Stimulated activated naive CD8-positive, alpha-beta T cell treated with anti-CD3 and anti-CD28 coated beads, Interleukin-15, amount 100 ng/mL, for 72 hours (primary cell): ENCODE measurements around the gene POLRMT.
"Not testable (repeated sequence)": the region's sequence is repeated elsewhere in the genome, so short reads cannot be mapped to it uniquely, and the experiment has no call there.

Experiments used
- ATAC-seq: fragments of 150-1000 bp; cut with Tn5 transposase; 2 replicates; pipeline ENCODE4 v1.10.0; 2021; ENCODE audit warnings: mild to moderate bottlenecking, moderate library complexity
- DNase-seq, 2 donors: peaks; one replicate each; pipeline ENCODE4 v3.0.0; 2021 to 2022
- H3K27ac Mint-ChIP-seq, 2 donors: one replicate each; pipeline ENCODE4 v1.8.0; 2022; ENCODE audit warnings: mild to moderate bottlenecking in 2 of 2, mixed read lengths in 2 of 2, moderate library complexity in 2 of 2
- H3K27me3 Mint-ChIP-seq: one replicate; pipeline ENCODE4 v1.8.0; 2022; ENCODE audit warnings: mixed read lengths
- H3K4me1 Mint-ChIP-seq: one replicate; pipeline ENCODE4 v1.8.0; 2022; ENCODE audit warnings: mild to moderate bottlenecking, mixed read lengths
- H3K4me3 Mint-ChIP-seq, 2 donors: one replicate each; pipeline ENCODE4 v1.8.0; 2022; ENCODE audit warnings: mild to moderate bottlenecking in 2 of 2, mixed read lengths in 2 of 2, moderate library complexity in 1 of 2
- H3K9me3 Mint-ChIP-seq, 2 donors: one replicate each; pipeline ENCODE4 v1.8.0; 2022; ENCODE audit warnings: mixed read lengths in 2 of 2

Gene POLRMT

GRCh38 chr19:625257-625656 is 8.1 kb downstream of the POLRMT start:
- Mint-ChIP-seq H3K27ac (peak overlapping the region in 1 of 2 donors; percentile 84), H3K4me3 (no peak overlapping the region), H3K9me3 (no peaks in the 10 kb centered on the region), H3K4me1 (peaks cover 14% of the 10 kb centered on the region), H3K27me3 (no peaks in the 10 kb centered on the region)
- ATAC-seq (no peak), DNase-seq (no peak)

GRCh38 chr19:624433-625109 is 8.8 kb downstream of the POLRMT start:
- H3K27me3 Mint-ChIP-seq: no peaks in the 10 kb centered on the region
- H3K27ac Mint-ChIP-seq: peak overlapping the region in 1 of 2 donors; percentile 63
- ATAC-seq (no peak), DNase-seq (no peak)
- no peaks in the 10 kb centered on the region for H3K9me3 Mint-ChIP-seq
- H3K4me1 Mint-ChIP-seq: peaks cover 7% of the 10 kb centered on the region
- H3K4me3 Mint-ChIP-seq: no peak overlapping the region

- no peak for DNase-seq
- no peak for ATAC-seq
- peaks cover 4% of the 10 kb centered on the region for H3K4me1 Mint-ChIP-seq
Observed at GRCh38 chr19:623974-624373, 9.4 kb downstream of the POLRMT start.

GRCh38 chr19:623175-623916 is 10.0 kb downstream of the POLRMT start:
- ATAC-seq: no peak
- Mint-ChIP-seq H3K27ac (no peak overlapping the region), H3K27me3 (no peaks in the 10 kb centered on the region), H3K9me3 (no peaks in the 10 kb centered on the region), H3K4me1 (no peaks in the 10 kb centered on the region), H3K4me3 (no peak overlapping the region)
- no peak for DNase-seq

More at GRCh38 chr19:623974-624373, 9.4 kb downstream of the POLRMT start:
- H3K4me3 Mint-ChIP-seq: no peak overlapping the region
- H3K9me3 Mint-ChIP-seq: no peaks in the 10 kb centered on the region
- H3K27ac Mint-ChIP-seq: no peak overlapping the region
- H3K27me3 Mint-ChIP-seq: no peaks in the 10 kb centered on the region

- ATAC-seq (no peak), DNase-seq (no peak)
- Mint-ChIP-seq H3K27me3 (no peaks in the 10 kb centered on the region), H3K9me3 (no peaks in the 10 kb centered on the region), H3K4me1 (no peaks in the 10 kb centered on the region), H3K27ac (no peak overlapping the region), H3K4me3 (no peak overlapping the region)
Observed at GRCh38 chr19:622666-623065, 10.7 kb downstream of the POLRMT start.

GRCh38 chr19:621819-622218 is 11.5 kb downstream of the POLRMT start:
- Mint-ChIP-seq H3K9me3 (no peaks in the 10 kb centered on the region), H3K27ac (no peak overlapping the region), H3K4me1 (no peaks in the 10 kb centered on the region), H3K4me3 (no peak overlapping the region), H3K27me3 (no peaks in the 10 kb centered on the region)
- DNase-seq (no peak), ATAC-seq (no peak)

GRCh38 chr19:621191-621590 is 12.1 kb downstream of the POLRMT start:
- not testable (repeated sequence) for H3K4me3 Mint-ChIP-seq, H3K27me3 Mint-ChIP-seq, H3K9me3 Mint-ChIP-seq, DNase-seq, H3K4me1 Mint-ChIP-seq
- ATAC-seq: peak; percentile 15
- peak overlapping the region in 1 of 2 donors; percentile 74 for H3K27ac Mint-ChIP-seq

GRCh38 chr19:620166-620862 is 13.0 kb downstream of the POLRMT start:
- H3K4me3 Mint-ChIP-seq: no peak overlapping the region
- H3K27me3 Mint-ChIP-seq: no peaks in the 10 kb centered on the region
- no peak overlapping the region for H3K27ac Mint-ChIP-seq
- no peak for DNase-seq
- ATAC-seq: no peak
- H3K9me3 Mint-ChIP-seq: no peaks in the 10 kb centered on the region
- H3K4me1 Mint-ChIP-seq: no peaks in the 10 kb centered on the region

GRCh38 chr19:619286-620002 is 13.9 kb downstream of the POLRMT start:
- H3K27ac Mint-ChIP-seq: no peak overlapping the region
- H3K4me1 Mint-ChIP-seq: no peaks in the 10 kb centered on the region
- no peak overlapping the region for H3K4me3 Mint-ChIP-seq
- DNase-seq: no peak
- no peaks in the 10 kb centered on the region for H3K27me3 Mint-ChIP-seq
- H3K9me3 Mint-ChIP-seq: no peaks in the 10 kb centered on the region
- no peak for ATAC-seq

GRCh38 chr19:618674-619285 is 14.6 kb downstream of the POLRMT start:
- no peak for ATAC-seq

GRCh38 chr19:618247-618619 is 15.1 kb downstream of the POLRMT start:
- no peak for ATAC-seq
- Mint-ChIP-seq H3K4me3 (no peak overlapping the region), H3K27ac (no peak overlapping the region)

More at GRCh38 chr19:618674-619285, 14.6 kb downstream of the POLRMT start:
- no peak overlapping the region for H3K27ac Mint-ChIP-seq
- no peaks in the 10 kb centered on the region for H3K27me3 Mint-ChIP-seq
- DNase-seq: no peak
- H3K4me3 Mint-ChIP-seq: no peak overlapping the region
- no peaks in the 10 kb centered on the region for H3K4me1 Mint-ChIP-seq
- H3K9me3 Mint-ChIP-seq: no peaks in the 10 kb centered on the region

GRCh38 chr19:617551-618246 is 15.6 kb downstream of the POLRMT start:
- Mint-ChIP-seq H3K27ac (no peak overlapping the region), H3K9me3 (no peaks in the 10 kb centered on the region), H3K27me3 (no peaks in the 10 kb centered on the region), H3K4me1 (peaks cover 4% of the 10 kb centered on the region), H3K4me3 (no peak overlapping the region)
- ATAC-seq (no peak), DNase-seq (no peak)

More at GRCh38 chr19:618247-618619, 15.1 kb downstream of the POLRMT start:
- no peaks in the 10 kb centered on the region for H3K9me3 Mint-ChIP-seq
- H3K27me3 Mint-ChIP-seq: no peaks in the 10 kb centered on the region
- no peak for DNase-seq
- H3K4me1 Mint-ChIP-seq: peaks cover under 1% of the 10 kb centered on the region

- H3K27me3 Mint-ChIP-seq: no peaks in the 10 kb centered on the region
- H3K4me3 Mint-ChIP-seq: no peak overlapping the region
- DNase-seq: no peak
- no peak for ATAC-seq
- H3K27ac Mint-ChIP-seq: no peak overlapping the region
- peaks cover 4% of the 10 kb centered on the region for H3K4me1 Mint-ChIP-seq
- no peaks in the 10 kb centered on the region for H3K9me3 Mint-ChIP-seq
Observed at GRCh38 chr19:616747-617526, 16.4 kb downstream of the POLRMT start.

- Mint-ChIP-seq H3K27me3 (no peaks in the 10 kb centered on the region), H3K9me3 (no peaks in the 10 kb centered on the region), H3K4me1 (peaks cover 12% of the 10 kb centered on the region), H3K4me3 (no peak overlapping the region), H3K27ac (no peak overlapping the region)
- ATAC-seq (no peak), DNase-seq (no peak)
Observed at GRCh38 chr19:616062-616700, 17.2 kb downstream of the POLRMT start.
